ENCODE results near the gene ASMT. TPM values are rescaled to one million over a fixed set of nuclear protein-coding genes. Genes with fewer than 3 reads are reported as not detected.
"Not testable (repeated sequence)": the region's sequence is repeated elsewhere in the genome, so short reads cannot be mapped to it uniquely, and the experiment has no call there.

The ASMT gene
- total RNA-seq, 4 donors from 2014 or later, result 0.68 TPM; not detected in 3

DNA sequence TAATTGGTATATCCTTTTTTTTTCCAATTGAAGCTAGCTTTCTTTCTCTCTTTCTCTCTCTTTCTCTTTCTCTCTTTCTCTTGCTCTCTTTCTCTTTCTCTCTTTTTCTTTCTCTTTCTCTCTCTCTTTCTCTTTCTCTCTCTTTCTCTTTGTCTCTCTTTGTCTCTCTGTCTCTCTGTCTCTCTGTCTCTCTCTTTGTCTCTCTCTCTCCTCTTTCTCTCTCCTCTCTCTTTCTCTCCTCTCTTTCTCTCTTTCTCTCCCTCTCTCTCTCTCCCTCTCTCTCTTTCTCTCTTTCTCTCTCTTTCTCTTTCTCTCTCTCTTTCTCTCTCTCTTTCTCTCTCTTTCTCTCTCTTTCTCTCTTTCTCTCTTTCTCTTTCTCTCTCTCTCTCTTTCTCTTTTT, 66.6 kb downstream of the ASMT start:
- H3K36me3 ChIP-seq, result no peaks in the 10 kb centered on the region

DNA sequence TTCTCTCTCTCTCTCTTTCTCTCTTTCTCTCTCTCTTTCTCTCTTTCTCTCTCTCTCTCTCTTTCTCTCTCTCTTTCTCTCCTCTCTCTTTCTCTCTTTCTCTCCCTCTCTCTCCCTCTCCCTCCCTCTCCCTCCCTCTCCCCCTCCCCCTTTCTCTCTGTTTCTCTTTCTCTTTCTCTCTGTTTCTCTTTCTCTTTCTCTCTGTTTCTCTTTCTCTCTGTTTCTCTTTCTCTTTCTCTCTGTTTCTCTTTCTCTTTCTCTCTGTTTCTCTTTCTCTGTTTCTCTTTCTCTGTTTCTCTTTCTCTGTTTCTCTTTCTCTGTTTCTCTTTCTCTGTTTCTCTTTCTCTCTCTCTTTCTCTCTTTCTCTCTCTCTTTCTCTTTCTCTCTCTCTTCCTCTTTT, 67.0 kb downstream of the ASMT start:
- H3K4me3 ChIP-seq; H3K27me3 ChIP-seq; H3K27ac ChIP-seq; H3K4me1 ChIP-seq; H3K36me3 ChIP-seq; H3K9me3 ChIP-seq; DNase-seq (ENCODE audit: low spot score in 2 of 2): not testable (repeated sequence)

More for the DNA sequence above, 66.6 kb downstream of the ASMT start:
- no peak overlapping the region for H3K4me3 ChIP-seq
- DNase-seq (ENCODE audit: low spot score in 2 of 2), result no peak
- H3K27me3 ChIP-seq, result no peaks in the 10 kb centered on the region
- TF ChIP-seq EP300 (IDR thresholded peaks at IDR 0.05) (no peak), POLR2A (IDR thresholded peaks at IDR 0.05) (no peak), POLR2AphosphoS5 (IDR thresholded peaks at IDR 0.05) (no peak)
- TF ChIP-seq, protein P1, sequence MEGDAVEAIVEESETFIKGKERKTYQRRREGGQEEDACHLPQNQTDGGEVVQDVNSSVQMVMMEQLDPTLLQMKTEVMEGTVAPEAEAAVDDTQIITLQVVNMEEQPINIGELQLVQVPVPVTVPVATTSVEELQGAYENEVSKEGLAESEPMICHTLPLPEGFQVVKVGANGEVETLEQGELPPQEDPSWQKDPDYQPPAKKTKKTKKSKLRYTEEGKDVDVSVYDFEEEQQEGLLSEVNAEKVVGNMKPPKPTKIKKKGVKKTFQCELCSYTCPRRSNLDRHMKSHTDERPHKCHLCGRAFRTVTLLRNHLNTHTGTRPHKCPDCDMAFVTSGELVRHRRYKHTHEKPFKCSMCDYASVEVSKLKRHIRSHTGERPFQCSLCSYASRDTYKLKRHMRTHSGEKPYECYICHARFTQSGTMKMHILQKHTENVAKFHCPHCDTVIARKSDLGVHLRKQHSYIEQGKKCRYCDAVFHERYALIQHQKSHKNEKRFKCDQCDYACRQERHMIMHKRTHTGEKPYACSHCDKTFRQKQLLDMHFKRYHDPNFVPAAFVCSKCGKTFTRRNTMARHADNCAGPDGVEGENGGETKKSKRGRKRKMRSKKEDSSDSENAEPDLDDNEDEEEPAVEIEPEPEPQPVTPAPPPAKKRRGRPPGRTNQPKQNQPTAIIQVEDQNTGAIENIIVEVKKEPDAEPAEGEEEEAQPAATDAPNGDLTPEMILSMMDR (IDR thresholded peaks at IDR 0.05), result no peak
- H3K4me1 ChIP-seq, result no peaks in the 10 kb centered on the region
- H3K27ac ChIP-seq, result no peak overlapping the region
- H3K9me3 ChIP-seq, result no peaks in the 10 kb centered on the region

DNA sequence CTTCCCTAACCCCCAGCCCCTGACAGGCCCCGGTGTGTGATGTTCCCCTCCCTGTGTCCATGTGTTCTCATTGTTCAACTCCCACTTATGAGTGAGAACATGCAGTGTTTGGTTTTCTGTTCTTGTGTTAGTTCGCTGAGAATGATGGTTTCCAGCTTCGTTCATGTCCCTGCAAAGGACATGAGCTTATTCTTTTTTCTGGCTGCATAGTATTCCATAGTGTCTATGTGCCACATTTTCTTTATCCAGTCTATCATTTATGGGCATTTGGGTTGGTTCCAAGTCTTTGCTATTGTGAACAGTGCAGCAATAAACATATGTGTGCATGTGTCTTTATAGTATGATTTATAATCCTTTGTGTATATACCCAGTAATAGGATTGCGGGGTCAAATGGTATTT, 67.6 kb downstream of the ASMT start:
- not testable (repeated sequence) for DNase-seq (ENCODE audit: low spot score in 2 of 2); H3K9me3 ChIP-seq; H3K36me3 ChIP-seq; H3K27me3 ChIP-seq; H3K4me1 ChIP-seq; H3K4me3 ChIP-seq; H3K27ac ChIP-seq
- WGBS, result 90% methylated on average over 4 of the region's 4 CpGs

DNA sequence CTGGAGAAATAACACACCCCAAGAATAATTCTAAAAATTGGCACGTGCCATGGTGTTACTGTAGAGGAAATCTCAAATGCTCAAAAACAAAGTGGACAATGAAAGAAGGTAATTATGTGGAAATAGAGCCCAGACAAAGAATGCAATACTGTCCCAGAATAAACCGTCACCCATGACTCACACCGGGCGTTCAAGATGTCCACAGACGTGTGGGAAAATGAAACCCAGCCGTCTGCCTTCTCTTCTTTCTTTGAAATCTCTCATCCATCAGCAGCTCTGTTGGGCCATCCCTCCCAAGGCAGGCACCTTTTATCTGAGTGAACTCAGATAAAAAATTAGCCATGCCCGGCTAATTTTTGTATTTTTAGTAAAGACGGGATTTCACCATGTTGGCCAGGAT, 70.0 kb downstream of the ASMT start:
- H3K4me1 ChIP-seq; H3K9me3 ChIP-seq; H3K4me3 ChIP-seq; H3K27me3 ChIP-seq; DNase-seq (ENCODE audit: low spot score in 2 of 2); H3K27ac ChIP-seq; H3K36me3 ChIP-seq: not testable (repeated sequence)
- WGBS, result 60% methylated on average over 8 of the region's 8 CpGs

DNA sequence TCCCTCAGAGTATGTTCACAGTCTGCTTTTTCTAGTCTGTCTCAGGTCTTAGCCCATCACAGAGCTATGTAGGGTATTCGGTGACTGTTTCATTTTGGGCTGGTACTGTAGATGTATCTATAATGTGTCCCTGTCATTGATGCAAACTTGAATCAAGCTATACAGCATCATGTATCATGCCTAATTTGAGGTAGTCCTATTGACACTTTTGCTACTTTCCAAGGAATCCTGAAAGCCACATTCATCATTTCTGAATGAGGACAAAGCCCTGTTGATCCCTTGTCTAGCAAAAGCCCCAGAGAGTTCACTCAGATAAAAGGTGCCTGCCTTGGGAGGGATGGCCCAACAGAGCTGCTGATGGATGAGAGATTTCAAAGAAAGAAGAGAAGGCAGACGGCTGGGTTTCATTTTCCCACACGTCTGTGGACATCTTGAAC, 70.6 kb downstream of the ASMT start:
- not testable (repeated sequence) for H3K9me3 ChIP-seq; H3K4me1 ChIP-seq; H3K4me3 ChIP-seq; DNase-seq (ENCODE audit: low spot score in 2 of 2); H3K27ac ChIP-seq; H3K27me3 ChIP-seq; H3K36me3 ChIP-seq
- WGBS, result 49% methylated on average over 3 of the region's 3 CpGs

DNA sequence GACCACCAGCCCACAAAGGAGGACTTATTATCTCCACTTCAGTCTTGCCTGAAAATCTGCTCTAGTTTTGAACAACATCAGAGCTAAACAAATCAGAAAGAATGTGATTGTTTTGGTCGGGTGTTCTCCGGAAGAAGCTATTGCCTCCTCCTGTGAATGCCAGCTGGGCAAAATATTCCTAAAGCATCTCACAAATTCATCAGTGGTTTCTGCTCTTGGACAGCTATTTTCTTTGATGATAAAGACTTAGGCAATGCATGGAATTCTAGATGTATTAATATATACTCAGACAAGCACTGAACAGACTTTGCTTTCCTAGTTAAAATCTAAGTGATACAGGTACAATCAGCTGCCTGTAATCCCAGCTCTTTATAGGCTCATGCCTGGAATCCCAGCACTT, 71.8 kb downstream of the ASMT start:
- 53% methylated on average over 2 of the region's 2 CpGs for WGBS
- Histone ChIP-seq H3K27me3 (no peaks in the 10 kb centered on the region), H3K4me1 (no peaks in the 10 kb centered on the region), H3K4me3 (no peak overlapping the region), H3K36me3 (no peaks in the 10 kb centered on the region), H3K9me3 (no peaks in the 10 kb centered on the region), H3K27ac (no peak overlapping the region)
- no peak for DNase-seq (ENCODE audit: low spot score in 2 of 2)
- no peak for TF ChIP-seq POLR2A (IDR thresholded peaks at IDR 0.05)
- TF ChIP-seq POLR2AphosphoS5 (IDR thresholded peaks at IDR 0.05), result no peak
- no peak for TF ChIP-seq EP300 (IDR thresholded peaks at IDR 0.05)
- TF ChIP-seq, protein P1 (IDR thresholded peaks at IDR 0.05), result no peak

Other genes starting within 250 kb of the ASMT start
- 100 to 1,000 TPM; 250 to 408 (median 336) TPM for gene SLC25A6, start 222.9 kb upstream of the ASMT start, total RNA-seq
- gene ASMTL, start 162.2 kb upstream of the ASMT start, total RNA-seq, result 10 to 100 TPM; 19.4 to 27.7 (median 24.4) TPM
- under 1 TPM in 1 of 4 donors, not detected in 3; 0.25 TPM for gene P2RY8, start 77.9 kb upstream of the ASMT start, total RNA-seq
- gene AKAP17A, start 23.5 kb upstream of the ASMT start, total RNA-seq, result 10 to 100 TPM; 31.4 to 86.7 (median 37.9) TPM